Purkinje cell (primary cell): ENCODE measurements around the gene CRYBA2. TPM values are rescaled to one million over a fixed set of nuclear protein-coding genes. Genes with fewer than 3 reads are reported as not detected.

Experiments
- polyA plus RNA-seq: library from polyadenylated mRNA; unstranded; fragments of >200 nt; fragmentation: Nextera tagmentation; gene quantifications from 2 replicates; pipeline ENCODE4 v1.2.1, GENCODE V29; 2014

CRYBA2 gene
- not detected in 2 replicates for polyA plus RNA-seq

GRCh38 chr2:218993345-218994315, at the start of gene CRYBA2:
CRYBA2 (minus strand) TSS chr2:218993422; CDS start chr2:218993176, 246 bp downstream.

GRCh38 chr2:219041252-219041651, 48.0 kb upstream of the CRYBA2 start, which contains the start of gene CFAP65:
CFAP65 (minus strand) TSS chr2:219041516; CDS start chr2:219039048, 2,468 bp downstream.

GRCh38 chr2:218985021-218985324, 8.2 kb downstream of the CRYBA2 start, which contains the start of gene FEV:
FEV (minus strand) TSS chr2:218985184; CDS start chr2:218985075, 109 bp downstream.

GRCh38 chr2:218959141-218959731, 34.0 kb downstream of the CRYBA2 start, which contains the start of gene CDK5R2:
CDK5R2 (plus strand) TSS chr2:218959666; CDS start chr2:218959821, 155 bp downstream.

Other genes with a start within 250 kb of the CRYBA2 start
- 2.8 and 3.6 TPM in 2 replicates for gene CYP27A1, start 211.3 kb downstream of the CRYBA2 start, polyA plus RNA-seq
- gene PRKAG3, start 161.6 kb downstream of the CRYBA2 start, polyA plus RNA-seq: not detected in 2 replicates
- not detected in 2 replicates for gene WNT6, start 133.6 kb downstream of the CRYBA2 start, polyA plus RNA-seq
- gene WNT10A, start 112.6 kb downstream of the CRYBA2 start, polyA plus RNA-seq: not detected in 2 replicates
- gene CDK5R2, start 33.8 kb downstream of the CRYBA2 start, polyA plus RNA-seq: 1.2 and 1.6 TPM in 2 replicates
- gene FEV, start 8.2 kb downstream of the CRYBA2 start, polyA plus RNA-seq: not detected in 2 replicates
- gene CFAP65, start 48.1 kb upstream of the CRYBA2 start, polyA plus RNA-seq: 2.5 TPM in 1 of 2 replicates, not detected in the other
- gene IHH, start 67.5 kb upstream of the CRYBA2 start, polyA plus RNA-seq: not detected in 2 replicates
- 7.2 and 8.3 TPM in 2 replicates for gene NHEJ1, start 167.4 kb upstream of the CRYBA2 start, polyA plus RNA-seq
- not detected in 2 replicates for gene SLC23A3, start 176.6 kb upstream of the CRYBA2 start, polyA plus RNA-seq
- 4.6 and 9.5 TPM in 2 replicates for gene CNPPD1, start 183.5 kb upstream of the CRYBA2 start, polyA plus RNA-seq
- 43.3 and 81.2 TPM in 2 replicates for gene RETREG2, start 184.9 kb upstream of the CRYBA2 start, polyA plus RNA-seq
- 6.2 and 7.7 TPM in 2 replicates for gene ZFAND2B, start 213.4 kb upstream of the CRYBA2 start, polyA plus RNA-seq
- 23.5 and 25.0 TPM in 2 replicates for gene ABCB6, start 225.5 kb upstream of the CRYBA2 start, polyA plus RNA-seq
- 24.5 and 24.6 TPM in 2 replicates for gene ATG9A, start 236.2 kb upstream of the CRYBA2 start, polyA plus RNA-seq
- gene ANKZF1, start 236.4 kb upstream of the CRYBA2 start, polyA plus RNA-seq: 11.0 and 12.0 TPM in 2 replicates